DND-41 (cell line): ENCODE results near the gene KERA.

Experiments used
- CTCF ChIP-seq: IDR thresholded peaks from 2 replicates; pipeline ENCODE4 v1.5.1; 2012; ENCODE audit warnings: borderline replicate concordance, low read length, moderate library complexity, mild to moderate bottlenecking; ENCODE audit not compliant: poor library complexity, severe bottlenecking; ENCODE audit errors: extremely low read depth
- EZH2 ChIP-seq: IDR thresholded peaks from 3 replicates; pipeline ENCODE4 v1.6.1; 2012; ENCODE audit warnings: borderline replicate concordance, low read depth, mild to moderate bottlenecking, moderate library complexity, low read length, inconsistent platforms; ENCODE audit not compliant: severe bottlenecking

GRCh38 chr12:91037276-91037675 is 20.5 kb downstream of the KERA start:
- TF ChIP-seq CTCF = no peak
- TF ChIP-seq EZH2 = no peak
